Fibroblast of skin of right biceps (primary cell): ENCODE results near the gene EIF3A.
"Not testable (repeated sequence)": the region's sequence is repeated elsewhere in the genome, so short reads cannot be mapped to it uniquely, and the experiment has no call there.

Experiments
- DNase-seq: peaks from one replicate; pipeline ENCODE4 v3.0.0-alpha.2; 2013

The EIF3A gene

DNA sequence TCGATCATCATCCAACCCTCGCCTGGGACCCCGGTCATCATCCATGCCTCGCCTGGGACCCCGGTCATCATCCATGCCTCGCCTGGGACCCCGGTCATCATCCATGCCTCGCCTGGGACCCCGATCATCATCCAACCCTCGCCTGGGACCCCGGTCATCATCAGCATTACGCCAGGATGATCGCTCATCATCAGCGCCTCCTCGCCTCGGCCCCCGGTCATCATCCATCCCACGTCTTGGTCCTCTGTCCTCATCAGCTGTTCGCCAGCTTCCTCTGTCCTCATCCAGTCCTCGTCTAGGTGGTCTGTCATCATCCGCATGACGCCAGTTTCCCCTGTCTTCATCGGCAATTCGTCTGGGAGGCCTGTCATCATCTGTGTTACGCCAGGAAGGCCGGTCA is 38.4 kb downstream of the EIF3A start:
- DNase-seq, result no peak

DNA sequence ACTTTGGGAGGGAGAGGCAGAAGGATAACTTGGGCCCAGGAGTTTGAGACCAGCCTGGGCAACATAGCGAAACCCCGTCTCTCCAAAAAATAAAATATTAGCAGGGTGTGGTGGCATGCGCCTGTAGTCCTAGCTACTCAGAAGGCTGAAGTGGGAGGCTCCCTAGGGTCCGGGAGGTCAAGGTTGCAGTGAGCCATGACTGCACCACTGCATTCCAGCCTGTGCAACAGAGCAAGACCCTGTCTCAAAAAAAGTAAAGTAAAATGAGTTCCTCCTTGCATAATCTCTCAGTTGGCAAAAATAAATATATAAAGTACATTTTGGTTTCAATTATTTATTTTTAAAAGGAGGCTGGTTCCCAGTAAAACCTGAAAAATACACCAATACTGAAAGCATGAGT is 39.3 kb downstream of the EIF3A start:
- no peak for DNase-seq

DNA sequence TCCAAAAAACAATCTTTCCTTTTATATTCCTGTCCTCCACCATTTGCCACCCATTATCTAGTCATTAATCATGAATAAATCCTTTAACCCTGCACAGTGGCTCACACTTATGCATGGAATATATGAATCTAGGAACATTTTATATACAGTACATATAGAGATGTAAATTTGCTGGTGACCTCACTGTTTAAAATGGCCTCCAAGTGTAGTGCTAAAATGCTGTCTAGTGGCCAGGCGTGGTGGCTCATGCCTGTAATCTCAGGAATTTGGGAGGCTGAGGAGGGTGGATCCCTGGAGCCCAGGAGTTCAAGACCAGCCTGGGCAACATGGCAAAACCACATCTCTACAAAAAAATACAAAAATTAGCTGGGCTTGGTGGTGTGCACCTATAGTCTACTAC is 41.5 kb downstream of the EIF3A start:
- no peak for DNase-seq

DNA sequence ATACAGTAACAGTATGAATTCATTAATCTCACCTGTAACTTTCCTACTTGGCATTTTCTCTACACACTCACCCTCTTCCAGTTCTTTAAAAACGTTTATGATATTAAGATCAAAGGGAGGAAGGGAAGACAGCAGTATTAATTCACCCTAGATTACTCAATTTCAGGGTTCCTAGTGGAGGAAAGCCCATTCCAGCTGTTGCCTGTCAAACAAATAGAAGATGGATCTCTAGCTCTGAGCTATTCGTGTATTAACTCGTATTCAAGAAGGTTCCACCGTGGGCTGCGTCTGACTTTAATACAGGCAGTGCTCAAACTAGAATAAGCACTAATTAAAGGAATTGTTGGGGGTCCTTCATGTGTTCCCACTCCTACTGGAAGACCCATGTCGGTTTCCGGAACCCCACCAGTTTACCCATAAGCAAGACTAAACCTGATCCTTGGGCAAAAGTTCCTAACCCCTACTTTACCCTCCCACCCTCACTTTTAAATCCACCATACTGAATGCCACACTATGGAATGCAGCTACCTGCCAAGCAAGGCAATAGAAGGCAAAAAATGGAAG is 49.0 kb downstream of the EIF3A start:
- no peak for DNase-seq

DNA sequence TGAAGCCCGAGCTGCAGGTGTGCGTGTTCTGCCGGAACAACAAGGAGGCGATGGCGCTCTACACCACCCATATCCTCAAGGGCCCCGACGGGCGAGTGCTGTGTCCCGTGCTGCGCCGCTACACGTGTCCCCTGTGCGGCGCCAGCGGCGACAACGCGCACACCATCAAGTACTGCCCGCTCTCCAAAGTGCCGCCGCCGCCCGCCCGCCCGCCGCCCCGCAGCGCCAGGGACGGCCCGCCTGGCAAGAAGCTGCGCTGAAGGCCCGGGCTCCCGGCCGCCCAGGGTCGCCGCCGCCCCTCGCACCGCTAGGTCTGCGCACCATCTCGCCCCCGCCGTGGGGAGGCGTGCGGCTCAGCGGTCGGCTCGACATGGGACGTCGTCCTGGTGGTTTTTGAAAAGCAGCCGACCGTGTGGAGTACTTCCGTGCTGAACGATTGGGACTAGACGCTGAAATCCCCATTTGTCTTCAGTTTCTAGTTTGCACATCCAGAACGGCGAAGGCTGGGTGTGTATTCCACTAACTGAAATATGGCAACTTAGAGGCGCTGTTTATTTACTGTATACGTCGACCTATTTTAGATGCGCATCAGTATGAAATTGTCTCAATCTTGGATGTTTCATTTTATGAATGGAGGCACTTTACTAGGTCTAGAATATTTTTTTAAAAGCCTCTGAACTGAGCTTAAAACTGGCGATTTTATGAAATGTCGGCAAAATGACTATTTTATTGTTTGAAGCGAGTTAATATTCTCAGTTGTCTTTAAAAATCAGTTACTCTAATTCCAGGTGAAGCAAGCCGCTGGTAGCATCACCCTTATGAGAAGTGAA is 50.0 kb downstream of the EIF3A start:
- peak; percentile 40 for DNase-seq

DNA sequence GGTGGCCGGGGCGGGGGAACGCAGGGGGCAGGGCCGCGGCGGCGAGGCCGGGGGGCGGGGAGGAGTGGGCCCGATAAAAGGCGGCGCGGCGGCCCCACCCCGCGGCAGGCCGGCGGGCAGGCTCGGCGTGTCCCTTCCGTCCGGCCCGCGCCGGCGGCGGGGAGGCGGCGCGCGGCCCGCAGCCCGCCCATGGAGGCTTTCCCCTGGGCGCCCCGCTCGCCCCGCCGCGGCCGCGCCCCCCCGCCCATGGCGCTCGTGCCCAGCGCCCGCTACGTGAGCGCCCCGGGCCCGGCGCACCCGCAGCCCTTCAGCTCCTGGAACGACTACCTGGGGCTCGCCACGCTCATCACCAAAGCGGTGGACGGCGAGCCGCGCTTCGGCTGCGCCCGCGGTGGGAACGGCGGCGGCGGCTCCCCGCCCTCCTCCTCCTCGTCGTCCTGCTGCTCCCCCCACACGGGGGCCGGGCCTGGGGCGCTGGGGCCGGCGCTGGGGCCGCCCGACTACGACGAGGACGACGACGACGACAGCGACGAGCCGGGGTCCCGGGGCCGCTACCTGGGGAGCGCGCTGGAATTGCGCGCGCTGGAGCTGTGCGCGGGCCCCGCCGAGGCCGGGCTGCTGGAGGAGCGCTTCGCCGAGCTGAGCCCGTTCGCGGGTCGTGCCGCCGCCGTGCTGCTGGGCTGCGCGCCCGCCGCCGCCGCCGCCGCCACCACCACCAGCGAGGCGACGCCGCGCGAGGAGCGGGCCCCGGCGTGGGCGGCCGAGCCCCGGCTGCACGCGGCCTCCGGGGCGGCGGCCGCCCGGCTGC is 50.8 kb downstream of the EIF3A start, which contains the start of gene NANOS1:
NANOS1 (plus strand) TSS at position 102 of the 808 bp plus-strand sequence; CDS start at position 190, 88 bp downstream.
- DNase-seq, result peak; percentile 12

DNA sequence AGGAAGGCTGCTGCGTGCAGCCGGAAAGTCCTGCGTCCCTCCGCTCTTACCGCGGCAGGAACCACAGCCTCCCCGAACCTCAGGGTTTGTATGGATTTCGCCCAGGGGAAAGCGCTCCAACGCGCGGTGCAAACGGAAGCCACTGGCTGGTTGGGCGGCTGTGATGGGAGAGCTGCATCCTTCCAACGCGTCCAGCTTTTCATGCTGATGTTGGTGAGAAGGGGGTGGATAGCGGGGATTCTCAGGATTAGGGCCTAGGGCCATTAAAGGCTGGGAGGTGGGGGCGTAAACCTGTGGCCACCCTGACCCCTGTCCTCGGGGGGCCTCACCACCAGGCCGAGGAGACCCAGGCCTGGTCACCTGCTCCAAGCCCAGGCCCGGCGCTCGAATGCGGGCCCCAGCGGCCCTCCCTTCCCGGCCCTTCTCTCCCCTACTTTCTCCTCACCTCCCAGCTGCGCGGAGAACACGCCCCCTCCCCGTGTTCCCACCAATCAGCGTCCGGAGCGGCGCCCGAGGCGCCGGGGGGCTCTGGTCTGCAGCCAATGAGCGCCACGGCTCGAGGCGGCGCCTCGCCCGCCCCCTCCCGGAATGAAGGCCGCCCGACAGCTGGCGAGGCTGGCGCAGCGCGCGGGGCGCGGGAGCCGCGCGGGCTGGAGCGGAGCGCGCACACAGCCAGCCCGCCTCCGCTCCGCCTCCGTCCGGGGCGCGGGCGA is 51.6 kb downstream of the EIF3A start:
- peak; percentile 86 for DNase-seq

DNA sequence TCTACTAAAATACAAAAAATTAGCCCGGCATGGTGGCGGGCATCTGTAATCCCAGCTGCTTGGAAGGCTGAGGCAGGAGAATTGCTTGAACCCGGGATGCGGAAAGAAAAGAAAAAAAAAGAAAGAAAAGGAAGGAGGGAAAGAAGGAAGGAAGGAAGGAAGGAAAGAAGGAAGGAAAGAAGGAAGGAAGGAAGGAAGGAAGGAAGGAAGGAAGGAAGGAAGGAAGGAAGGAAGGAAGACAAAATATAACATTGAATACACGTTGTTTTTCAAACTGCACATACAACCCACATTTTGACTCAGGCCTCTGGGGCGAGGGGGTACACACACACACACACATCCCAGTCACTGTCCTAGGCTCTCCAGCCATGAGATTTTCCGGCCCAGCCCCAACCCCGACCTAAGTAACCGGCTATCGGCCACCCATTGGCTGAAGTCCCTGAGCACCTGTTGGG is 52.1 kb downstream of the EIF3A start:
- DNase-seq, result not testable (repeated sequence)

DNA sequence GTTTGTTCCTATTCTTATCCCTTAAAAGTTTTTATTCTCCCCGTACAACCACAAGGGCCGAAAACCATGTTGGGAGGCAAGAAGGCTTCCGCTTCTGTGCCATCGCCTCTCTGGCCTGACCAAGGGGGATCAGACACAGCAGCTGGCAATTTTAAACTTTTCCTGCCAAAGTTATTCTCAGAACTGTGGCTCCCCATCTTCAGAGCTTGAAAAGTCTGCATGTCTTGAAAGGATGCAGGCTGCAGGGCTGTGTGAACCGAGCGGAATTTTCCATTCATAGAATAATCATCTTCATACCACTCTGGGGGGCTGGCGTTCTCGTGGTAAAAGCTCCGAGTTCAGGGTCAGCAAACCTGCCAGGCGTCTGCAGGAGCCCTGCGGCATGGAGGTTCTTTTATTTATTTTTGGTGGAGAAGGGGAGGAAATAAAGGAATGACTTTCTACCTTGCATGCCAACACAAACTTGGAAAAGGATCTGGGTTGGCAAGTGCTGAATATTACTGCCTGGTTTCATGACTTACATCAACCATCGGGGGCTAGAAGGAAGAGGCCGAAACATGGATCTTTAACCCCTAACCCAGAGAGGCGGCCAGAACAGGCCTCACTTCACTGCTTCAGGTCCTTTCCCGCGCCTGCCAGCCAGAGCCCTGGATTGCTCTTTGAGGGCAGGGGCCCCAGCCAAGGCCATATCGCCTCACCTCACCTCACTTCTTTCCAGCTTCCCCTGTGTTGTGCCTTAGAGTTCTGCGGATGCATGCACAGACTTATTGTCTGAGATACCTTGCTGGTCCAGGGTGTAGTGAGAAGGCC is 54.1 kb downstream of the EIF3A start:
- no peak for DNase-seq

DNA sequence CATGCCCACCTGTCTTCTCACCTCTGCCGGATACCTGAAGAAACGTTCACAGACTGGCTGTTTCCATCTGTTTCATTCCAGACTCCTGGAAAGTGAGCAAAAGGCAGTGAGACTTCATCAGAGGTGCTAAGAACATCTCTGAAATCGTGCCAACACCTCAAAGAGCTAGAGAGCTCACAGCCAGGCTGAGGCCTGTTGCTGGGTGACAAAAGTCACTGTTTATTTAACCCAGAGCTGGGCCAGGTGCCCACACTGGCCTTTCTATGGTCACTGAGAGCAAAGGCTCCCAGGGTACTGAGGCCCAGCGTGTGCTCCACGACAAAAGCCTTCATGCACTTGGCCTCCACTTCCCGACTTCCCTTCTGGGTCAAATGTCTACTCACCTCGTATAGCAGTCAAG is 54.8 kb downstream of the EIF3A start:
- DNase-seq, result no peak

DNA sequence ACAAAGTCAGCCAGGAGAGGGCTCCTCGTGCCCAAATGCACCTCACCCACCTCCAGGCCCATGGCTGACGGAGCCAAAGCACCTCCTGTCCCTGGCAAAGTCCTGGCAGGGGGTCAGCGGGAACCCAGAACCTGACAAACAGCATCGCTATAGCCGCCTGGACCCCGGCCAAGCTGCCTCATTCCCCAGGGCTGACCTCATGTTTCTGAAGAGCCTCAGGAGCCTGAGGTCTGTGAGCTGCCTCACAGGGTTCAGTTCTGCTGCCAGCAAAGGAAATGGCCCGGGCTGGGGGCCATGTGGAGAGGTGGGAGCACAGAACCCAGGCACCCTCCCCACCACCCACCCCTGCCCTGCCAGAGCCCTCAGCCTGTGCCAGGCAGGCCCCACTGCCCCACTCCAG is 55.3 kb downstream of the EIF3A start:
- DNase-seq, result peak; percentile 79

DNA sequence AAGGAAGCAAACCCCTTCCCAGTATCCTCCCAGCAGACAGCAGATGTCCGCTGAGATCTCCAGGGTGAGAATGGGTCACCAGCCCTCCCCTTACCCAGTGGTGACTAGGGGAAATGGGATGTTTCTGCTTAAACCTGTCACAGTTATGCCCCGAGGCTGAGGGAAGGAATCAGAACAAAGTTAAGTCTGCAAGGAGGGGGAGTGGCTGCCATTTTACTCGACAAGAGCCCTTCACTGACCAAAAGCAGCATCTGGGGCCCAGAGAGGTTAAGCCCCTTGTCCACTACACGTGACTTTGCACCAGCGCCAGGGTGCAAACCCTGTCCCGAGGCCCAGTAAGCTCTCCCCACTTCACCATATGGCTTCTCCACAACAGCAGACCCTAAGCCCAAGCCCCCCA is 55.7 kb downstream of the EIF3A start:
- no peak for DNase-seq

DNA sequence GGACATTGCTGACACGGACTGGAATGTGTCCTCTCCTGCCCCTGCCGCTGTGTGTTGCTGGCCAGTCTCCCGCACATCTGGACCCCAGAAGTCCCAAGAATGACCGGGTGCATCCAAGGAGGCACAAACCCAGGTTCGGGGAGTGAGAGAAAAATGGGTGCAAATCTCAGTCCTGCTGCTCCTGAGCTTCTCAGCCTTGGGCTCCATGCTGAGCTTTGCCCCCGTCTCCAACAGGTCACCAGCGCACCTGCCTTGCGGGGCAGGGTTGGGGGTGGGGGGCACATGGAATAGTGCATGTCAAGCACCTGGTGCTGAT is 57.1 kb downstream of the EIF3A start:
- DNase-seq, result no peak

DNA sequence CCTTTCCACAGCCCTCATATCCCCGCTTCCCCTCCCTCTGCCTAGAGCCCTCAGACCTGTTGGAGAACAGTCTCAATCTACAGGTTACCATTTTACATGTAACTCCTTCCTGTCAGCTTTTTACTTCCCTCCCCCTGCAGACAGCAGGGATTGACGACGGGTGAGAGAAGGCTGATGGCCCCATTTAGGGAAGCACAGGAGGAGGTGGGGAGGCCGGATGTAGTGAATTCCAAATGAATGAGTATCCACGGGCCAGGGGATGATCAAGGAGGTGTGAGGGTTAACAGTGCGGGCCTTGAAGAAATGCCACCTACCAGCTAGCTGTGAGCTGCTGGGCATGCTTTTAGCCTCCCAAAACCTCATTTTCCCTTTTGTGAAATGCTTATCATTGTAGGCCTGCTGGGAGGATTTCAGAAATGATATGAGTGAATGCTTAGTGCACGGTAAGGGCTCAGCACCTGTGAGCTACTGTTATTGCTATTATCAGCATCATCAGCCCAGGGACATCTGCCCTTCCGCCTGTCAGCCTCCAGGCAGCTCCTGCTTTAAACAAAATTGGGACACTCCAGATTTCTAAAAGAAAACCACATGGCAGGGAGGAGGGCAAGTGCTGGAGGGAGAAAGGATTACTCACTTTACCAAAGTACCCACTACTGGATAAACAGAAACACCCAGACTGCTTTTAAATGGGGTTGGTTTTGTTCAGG is 57.6 kb downstream of the EIF3A start:
- DNase-seq, result peak; percentile 78

DNA sequence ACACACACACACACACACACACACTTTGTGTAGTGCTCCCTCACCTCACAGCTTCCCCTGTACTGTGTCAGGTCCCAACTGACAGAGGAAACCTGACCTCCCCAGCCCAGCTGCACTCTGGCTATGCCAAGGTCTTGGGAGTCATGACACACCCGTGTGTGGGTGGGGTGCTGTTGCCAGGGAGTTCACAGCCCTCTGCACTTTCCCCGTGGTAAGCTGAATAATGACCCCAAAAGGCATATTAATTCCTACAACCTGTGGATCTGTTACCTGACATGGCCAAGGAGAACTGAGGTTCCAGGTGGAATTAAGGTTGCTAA is 60.0 kb downstream of the EIF3A start:
- DNase-seq, result no peak

DNA sequence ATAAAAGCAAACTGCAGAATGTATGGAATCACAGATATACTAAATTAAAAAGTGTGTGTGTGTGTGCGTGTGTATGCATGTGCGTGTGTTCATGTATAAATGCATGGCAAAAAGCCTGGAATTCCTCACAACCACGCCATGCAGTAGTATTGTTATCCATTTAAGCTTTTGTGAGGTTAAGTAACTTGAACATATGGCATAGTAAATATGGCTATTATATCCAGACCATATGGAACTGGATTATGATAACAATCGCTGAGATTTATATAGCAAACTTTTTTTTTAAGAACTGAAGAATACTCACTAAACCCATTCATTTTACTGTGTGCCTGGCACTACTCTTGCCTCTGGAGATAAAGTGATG is 73.4 kb downstream of the EIF3A start:
- DNase-seq, result no peak

DNA sequence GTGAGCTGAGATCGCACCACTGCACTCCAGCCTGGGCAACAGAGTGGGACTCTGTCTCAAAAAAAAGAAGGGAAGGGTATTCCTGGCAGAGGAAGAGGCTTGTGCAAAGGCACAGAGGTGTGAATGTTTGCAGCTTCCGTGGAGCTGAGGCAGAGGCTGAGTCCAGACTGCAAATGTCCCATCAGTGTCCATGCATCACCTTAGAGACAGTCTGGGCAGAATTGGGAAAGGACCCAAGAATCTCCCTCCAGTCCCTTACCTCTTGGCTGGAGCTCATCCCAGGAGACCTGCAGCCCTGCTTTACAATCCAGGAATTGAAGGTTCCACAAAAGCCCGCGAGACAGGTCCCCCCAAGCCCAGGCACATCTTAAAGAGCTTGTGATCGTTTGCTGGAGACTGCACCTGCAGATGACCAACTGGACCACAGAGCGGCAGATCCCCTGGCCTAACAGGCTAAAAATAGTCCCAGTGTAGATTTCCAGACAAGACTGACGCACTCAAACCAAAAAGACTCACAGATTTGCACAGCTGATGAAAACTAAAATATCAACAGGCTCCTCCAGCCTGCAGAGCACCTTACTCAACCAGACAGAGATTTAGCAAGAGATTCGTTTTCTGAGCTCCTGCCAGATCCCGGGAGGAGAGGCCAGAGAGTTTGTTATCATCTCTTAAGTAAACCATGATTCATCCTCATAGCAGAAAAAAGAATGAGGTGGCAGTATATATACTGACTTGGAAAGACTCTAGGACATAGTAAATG is 74.0 kb downstream of the EIF3A start:
- DNase-seq, result peak; percentile 97

DNA sequence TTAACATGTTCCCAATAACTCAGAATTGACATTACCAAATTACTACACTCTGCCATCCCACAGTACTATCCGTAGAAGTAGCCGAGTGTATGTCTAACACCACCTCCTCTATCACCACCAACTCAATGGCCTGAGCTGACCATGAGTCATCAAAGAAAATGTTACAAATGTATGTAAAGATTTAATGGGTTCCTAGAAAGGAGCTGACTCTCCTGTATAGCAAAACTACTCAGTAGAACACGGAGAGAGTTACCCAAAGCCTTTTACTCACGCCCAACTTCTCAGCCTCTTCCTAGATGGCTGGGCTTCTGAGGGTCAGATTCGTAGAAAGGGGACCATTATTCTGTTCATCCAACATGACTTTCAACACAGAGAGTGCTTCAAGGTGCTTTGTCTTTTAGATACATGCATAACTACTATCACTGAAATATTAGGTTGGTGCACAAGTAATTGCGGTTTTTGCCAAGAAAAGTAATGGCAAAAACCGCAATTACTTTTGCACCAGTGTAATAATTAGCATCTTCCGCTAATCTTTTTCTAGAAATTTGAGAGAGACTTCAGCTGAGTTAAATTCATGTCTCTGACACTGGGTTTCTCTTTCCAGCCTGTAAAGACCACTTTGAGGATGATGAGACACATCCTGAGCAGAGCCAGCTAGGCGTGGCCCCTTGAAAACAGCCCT is 75.1 kb downstream of the EIF3A start:
- peak; percentile 22 for DNase-seq

DNA sequence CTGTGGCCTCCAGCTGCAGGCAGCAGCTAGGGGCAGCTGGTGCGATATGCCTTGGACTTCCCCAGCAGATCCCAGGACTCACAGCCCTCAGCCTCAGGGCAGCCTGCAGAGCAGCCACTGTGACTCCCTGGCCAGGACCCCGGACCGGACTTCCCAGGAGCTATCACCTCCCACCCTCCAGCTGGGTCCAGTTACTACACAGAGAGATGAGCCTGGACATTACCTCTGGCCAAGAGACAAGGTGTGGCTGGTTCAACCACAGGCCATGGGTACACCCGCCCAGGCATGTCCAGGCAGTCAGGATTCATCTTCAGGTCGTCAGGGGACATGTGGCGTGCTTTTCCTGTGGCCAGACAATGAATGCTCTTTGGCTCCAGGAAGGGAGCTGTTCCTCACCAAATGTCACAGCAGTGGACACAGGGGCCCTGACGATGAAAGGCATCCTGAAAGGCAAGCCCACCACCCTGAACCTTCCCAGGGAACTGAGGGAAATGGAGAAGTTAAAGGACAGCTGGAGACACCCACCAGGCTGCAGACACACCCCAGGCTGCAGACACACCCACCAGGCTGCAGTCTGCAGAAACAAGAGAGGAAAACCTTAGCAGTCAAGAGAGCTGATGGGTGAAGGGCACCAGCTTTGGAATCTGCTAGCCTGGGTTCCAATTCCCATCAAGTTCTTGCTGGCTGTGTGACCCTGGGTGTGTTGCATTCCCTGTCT is 76.9 kb downstream of the EIF3A start:
- no peak for DNase-seq
